Right lobe of liver (tissue), 4 donors: Measurements from ENCODE around the gene ADGRF4.

Experiments
- CTCF ChIP-seq, 4 donors: fragments of 200-600 bp in 3 of 4; fragments of 450-650 bp in 1 of 4; IDR thresholded peaks; one replicate each; pipeline versions ENCODE4 v1.5.1 to v1.8.0; 2016 to 2022; ENCODE audit warnings: antibody characterized with exemption in 4 of 4, mild to moderate bottlenecking in 2 of 4
- POLR2A ChIP-seq: fragments of 450-650 bp; IDR thresholded peaks from one replicate; pipeline ENCODE4 v1.6.1; 2017; ENCODE audit warnings: antibody characterized with exemption, mild to moderate bottlenecking
- donor health status: DM: no; HTN: no; CAD: no.
- donor health status: DM: no; HTN: no; CAD: no.
- donor health status: DM: no; HTN: yes; CAD: no.

GRCh38 chr6:47722194-47722593 lies 23.8 kb downstream of the ADGRF4 start:
- TF ChIP-seq CTCF (IDR thresholded peaks at IDR 0.05) (no peak), POLR2A (no peak)
